Activated CD8-positive, alpha-beta T cell treated with anti-CD3 and anti-CD28 coated beads, Interleukin-2, amount 10 ng/mL, durations not matched to agents 7 days and 5 days (primary cell): ENCODE measurements around the gene OSM. TPM values are rescaled to one million over a fixed set of nuclear protein-coding genes. Genes with fewer than 3 reads are reported as not detected.

ENCODE experiments used
- ATAC-seq: fragments of 150-1000 bp; cut with Tn5 transposase; one replicate; pipeline ENCODE4 v1.10.0; 2021; ENCODE audit warnings: moderate library complexity
- CTCF ChIA-PET: fragments of 350-600 bp; sonication (Branson Sonifier 250); formaldehyde crosslinking; loops from one replicate; lab custom pipeline; 2021; ENCODE audit warnings: antibody characterized with exemption; lab: Charles Lee
- POLR2A ChIA-PET: fragments of 350-600 bp; sonication (Branson Sonifier 250); formaldehyde crosslinking; loops from one replicate; lab custom pipeline; 2021; ENCODE audit warnings: antibody characterized with exemption; lab: Charles Lee
- DNase-seq: peaks from one replicate; pipeline ENCODE4 v3.0.0-alpha.2; 2020
- H3K27ac Mint-ChIP-seq: one replicate; pipeline ENCODE4 v1.8.0; 2021; ENCODE audit warnings: mild to moderate bottlenecking, mixed read lengths
- H3K27me3 Mint-ChIP-seq: one replicate; pipeline ENCODE4 v1.8.0; 2021; ENCODE audit warnings: low read depth, mixed read lengths
- H3K36me3 Mint-ChIP-seq: one replicate; pipeline ENCODE4 v1.8.0; 2021; ENCODE audit warnings: low read depth, mixed read lengths
- H3K4me1 Mint-ChIP-seq: one replicate; pipeline ENCODE4 v1.8.0; 2021; ENCODE audit warnings: low read depth, mixed read lengths
- H3K4me3 Mint-ChIP-seq: one replicate; pipeline ENCODE4 v1.8.0; 2021; ENCODE audit warnings: mild to moderate bottlenecking, mixed read lengths
- H3K9me3 Mint-ChIP-seq: one replicate; pipeline ENCODE4 v1.8.0; 2022; ENCODE audit warnings: mixed read lengths; ENCODE audit not compliant: insufficient read depth
- total RNA-seq, 2 experiments: library from RNA; stranded (reverse); gene quantifications; one replicate each; pipeline ENCODE4 v1.2.3, GENCODE V29; 2021

Gene OSM
- total RNA-seq: 100 to 1,000 TPM; 135 to 140 TPM

DNA sequence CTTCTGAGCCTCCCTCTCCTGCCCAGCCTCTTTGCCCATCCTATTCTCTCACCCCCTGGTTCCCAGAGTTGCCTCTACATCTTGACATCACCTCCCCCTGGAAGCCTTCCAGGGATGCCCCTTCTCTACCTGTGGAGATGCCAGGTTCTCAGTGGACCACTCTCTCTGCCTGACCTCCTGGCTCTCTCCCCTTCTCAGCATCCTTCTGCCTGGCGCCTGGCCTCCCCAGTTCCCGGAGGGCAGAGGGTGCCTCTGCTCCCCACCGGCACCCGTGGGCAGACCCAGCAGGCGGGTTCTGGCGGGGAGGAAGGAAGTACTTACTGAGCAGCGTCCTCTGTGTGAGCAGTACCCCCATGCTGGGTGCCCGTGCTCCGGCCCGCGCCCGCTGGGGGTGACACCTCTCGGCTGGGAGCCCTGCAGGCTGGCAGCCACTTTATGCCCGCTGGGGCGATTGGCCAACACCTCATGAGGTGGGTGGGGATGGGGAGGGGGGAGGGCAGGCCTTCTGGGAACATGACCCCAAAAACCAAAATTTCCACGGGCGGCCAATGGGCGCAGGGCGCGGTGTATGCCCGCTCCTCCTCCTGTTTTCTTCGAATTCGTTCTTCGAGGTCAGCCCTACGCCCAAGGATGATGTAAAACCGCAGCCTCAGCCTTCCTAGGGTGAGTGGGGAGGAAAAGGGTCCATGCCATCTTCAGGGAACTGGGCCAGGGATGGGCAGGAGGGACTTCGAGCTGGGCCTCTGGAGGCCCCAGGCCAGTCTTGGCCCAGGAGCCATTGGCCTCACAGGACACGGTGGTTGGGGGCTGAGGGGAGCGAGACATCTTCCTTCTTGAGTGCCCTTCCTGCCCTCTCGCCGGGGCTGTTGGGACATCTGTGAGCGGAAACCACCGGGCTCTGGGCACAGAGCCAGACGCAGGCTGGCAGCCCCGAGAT is at the start of gene OSM:
Gene OSM, minus strand, starts transcription at position 407 of the 937 bp plus-strand sequence. Its CDS starts 52 bp downstream, at position 355.
- Mint-ChIP-seq H3K9me3 (no peaks in the 10 kb centered on the region), H3K36me3 (peaks cover 90% of the 10 kb centered on the region), H3K27ac (peak within 1 kb of the TSS; percentile 97), H3K4me1 (peaks cover 53% of the 10 kb centered on the region), H3K27me3 (no peaks in the 10 kb centered on the region), H3K4me3 (peak within 1 kb of the TSS; percentile 96)
- CTCF ChIA-PET: interaction anchor here (0.9 to 2.3 kb wide), 13 partner anchors 10 to 158 kb away, joined by 3 to 25 read pairs (median 4); partner anchors contain the start of genes CASTOR1, CCDC157, RNF215 and SF3A1
- POLR2A ChIA-PET: interaction anchor here (0.5 to 1.7 kb wide), 13 partner anchors 9 to 404 kb away, joined by 3 to 12 read pairs (median 3); partner anchors contain the start of genes CCDC157, RNF215 and SF3A1
- peak; percentile 57 for ATAC-seq
- DNase-seq: peak; percentile 92

DNA sequence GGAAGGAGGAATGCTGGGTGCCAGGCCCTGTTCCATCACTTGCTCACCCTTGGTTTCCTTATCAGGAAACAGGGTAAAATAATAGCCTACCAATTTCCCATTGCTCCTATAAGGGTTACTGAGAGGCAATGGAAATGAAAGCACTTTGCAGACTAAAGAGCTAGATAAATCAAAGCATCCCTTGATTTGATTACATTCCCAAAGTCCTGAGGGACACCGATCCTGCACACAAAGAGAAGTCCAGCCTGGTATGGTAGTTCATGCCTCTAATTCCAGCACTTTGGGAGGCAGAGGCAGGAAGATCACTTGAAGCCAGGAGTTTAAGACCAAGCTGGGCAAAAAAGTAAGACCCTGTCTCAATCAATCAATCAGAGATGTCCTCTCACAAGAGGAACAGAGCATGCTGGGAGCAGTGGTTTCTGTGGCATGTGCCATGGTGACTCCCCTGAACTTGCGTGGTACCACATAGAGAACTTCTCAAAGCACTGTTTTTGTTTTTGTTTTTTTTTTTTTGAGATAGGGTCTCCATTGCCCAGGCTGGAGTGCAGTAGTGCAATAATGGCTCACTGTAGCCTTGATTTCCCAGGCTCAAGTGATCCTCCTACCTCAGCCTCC is 49.4 kb upstream of the OSM start:
- Mint-ChIP-seq H3K4me1 (peaks cover 91% of the 10 kb centered on the region), H3K9me3 (no peaks in the 10 kb centered on the region), H3K27ac (peak overlapping the region; percentile 64), H3K36me3 (peaks cover 75% of the 10 kb centered on the region), H3K27me3 (no peaks in the 10 kb centered on the region), H3K4me3 (no peak overlapping the region)
- CTCF ChIA-PET: interaction anchor here (0.7 to 7.7 kb wide), 5 partner anchors 9 to 75 kb away, joined by 3 to 68 read pairs (median 4); partner anchors contain the start of genes CASTOR1 and TBC1D10A
- ATAC-seq: no peak
- POLR2A ChIA-PET: interaction anchor here (1.2 to 3.0 kb wide), 5 partner anchors 9 to 40 kb away, joined by 3 to 14 read pairs (median 7); partner anchors contain the start of genes CASTOR1, CCDC157, SF3A1 and TBC1D10A
- DNase-seq: no peak

DNA sequence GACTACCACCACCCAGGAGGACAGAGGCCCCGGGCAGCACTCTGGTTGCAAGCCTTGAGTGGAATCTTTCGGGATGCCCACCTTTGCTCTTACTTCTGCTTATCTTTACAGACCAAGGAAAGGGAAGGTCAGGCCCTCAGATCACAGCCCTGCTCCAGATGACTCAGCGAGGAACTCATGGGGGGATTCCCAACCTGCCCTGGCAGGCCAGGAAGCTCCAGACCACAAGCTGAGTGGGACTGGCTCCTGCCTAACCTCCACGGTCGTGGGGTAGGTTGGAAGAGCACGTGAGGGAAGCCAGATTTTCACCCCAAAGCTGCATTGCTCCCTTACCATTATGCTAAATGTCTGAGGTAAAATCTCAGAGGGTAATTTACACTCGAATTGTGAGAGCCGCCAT is 48.3 kb upstream of the OSM start:
- Mint-ChIP-seq H3K4me1 (peaks cover 92% of the 10 kb centered on the region), H3K36me3 (peaks cover 71% of the 10 kb centered on the region), H3K27ac (no peak overlapping the region), H3K27me3 (no peaks in the 10 kb centered on the region), H3K9me3 (no peaks in the 10 kb centered on the region), H3K4me3 (no peak overlapping the region)
- POLR2A ChIA-PET: interaction anchor here (0.7 to 3.6 kb wide), 6 partner anchors 9 to 42 kb away, joined by 3 to 14 read pairs (median 8); partner anchors contain the start of genes CASTOR1, CCDC157 and SF3A1
- DNase-seq (no peak), ATAC-seq (peak; percentile 43)
- CTCF ChIA-PET: interaction anchor here (0.8 to 7.7 kb wide), 5 partner anchors 10 to 109 kb away, joined by 3 to 68 read pairs (median 5); partner anchors contain the start of genes CASTOR1 and RNF215

DNA sequence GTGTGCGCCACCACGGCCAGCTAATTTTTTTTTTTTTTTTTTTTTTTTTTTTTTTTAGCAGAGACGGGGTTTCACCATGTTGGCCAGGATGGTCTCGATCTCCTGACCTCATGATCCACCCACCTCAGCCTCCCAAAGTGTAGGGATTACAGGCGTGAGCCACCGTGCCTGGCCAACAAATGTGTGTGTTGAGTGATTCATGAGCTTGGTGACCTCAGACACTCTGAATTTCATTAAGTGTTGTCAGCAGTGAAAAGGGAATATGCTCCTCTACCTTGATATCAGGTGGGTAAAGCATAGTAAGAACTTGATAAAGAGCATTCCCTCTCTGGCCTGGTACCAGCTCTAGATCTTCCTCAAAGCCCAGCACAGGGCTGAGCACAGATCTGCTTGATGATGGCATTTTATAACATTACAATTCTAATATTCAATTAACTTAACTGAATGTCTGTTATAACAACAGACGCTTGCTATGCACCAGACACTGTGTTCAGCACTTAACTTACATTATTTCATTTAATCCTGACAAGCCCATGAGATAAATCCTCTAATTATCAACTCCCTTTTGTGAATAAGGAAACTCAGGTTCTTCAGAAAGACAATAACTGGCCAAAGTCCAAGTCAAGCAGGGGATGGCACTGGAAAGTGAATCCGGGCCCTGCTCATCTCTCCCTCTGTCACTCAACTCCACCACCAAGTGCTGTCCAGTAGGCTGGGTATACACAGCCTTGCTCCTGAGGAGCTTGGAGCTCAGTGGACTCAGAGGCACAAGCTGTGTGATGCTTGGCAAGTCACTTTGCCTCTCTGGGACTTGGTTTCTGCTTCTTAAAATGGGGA is 47.1 kb upstream of the OSM start:
- H3K27me3 Mint-ChIP-seq: no peaks in the 10 kb centered on the region
- POLR2A ChIA-PET: interaction anchor here (0.6 to 3.6 kb wide), 5 partner anchors 14 to 43 kb away, joined by 3 to 13 read pairs (median 3); partner anchors contain the start of genes CASTOR1, CCDC157 and SF3A1
- CTCF ChIA-PET: interaction anchor here (0.8 to 7.7 kb wide), 6 partner anchors 10 to 110 kb away, joined by 3 to 68 read pairs (median 5); partner anchors contain the start of genes CASTOR1 and RNF215
- no peak for ATAC-seq
- no peaks in the 10 kb centered on the region for H3K9me3 Mint-ChIP-seq
- H3K27ac Mint-ChIP-seq: peak overlapping the region; percentile 39
- DNase-seq: no peak
- peaks cover 92% of the 10 kb centered on the region for H3K4me1 Mint-ChIP-seq
- no peak overlapping the region for H3K4me3 Mint-ChIP-seq
- peaks cover 63% of the 10 kb centered on the region for H3K36me3 Mint-ChIP-seq

DNA sequence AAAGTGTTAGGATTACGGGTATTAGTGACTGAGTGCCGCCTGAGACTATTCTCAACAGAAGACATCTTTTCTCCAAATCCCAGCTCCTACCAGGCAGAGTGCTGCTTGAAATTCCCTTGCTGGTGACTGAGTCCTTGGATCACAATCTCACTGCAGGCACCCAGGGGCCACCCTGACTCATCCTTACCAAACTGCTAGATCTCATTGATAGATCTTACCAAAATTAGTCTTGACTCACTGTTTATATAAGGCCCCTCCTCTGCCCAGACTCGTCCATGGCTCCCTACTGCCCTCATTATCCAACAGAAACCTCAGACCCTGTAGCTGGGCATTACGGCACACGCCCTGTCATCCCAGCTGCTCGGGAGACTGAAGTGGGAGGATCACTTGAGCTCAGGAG is 45.4 kb upstream of the OSM start:
- Mint-ChIP-seq H3K4me3 (no peak overlapping the region), H3K36me3 (peaks cover 60% of the 10 kb centered on the region), H3K9me3 (no peaks in the 10 kb centered on the region), H3K27ac (peak overlapping the region; percentile 76), H3K4me1 (peaks cover 93% of the 10 kb centered on the region), H3K27me3 (no peaks in the 10 kb centered on the region)
- DNase-seq (no peak), ATAC-seq (no peak)
- ChIA-PET POLR2A (interaction anchor here (1.0 to 3.6 kb wide), 3 partner anchors 23 to 45 kb away, joined by 3 to 13 read pairs (median 3); partner anchors contain the start of genes CASTOR1, CCDC157 and SF3A1), CTCF (interaction anchor here (1.2 to 7.7 kb wide), 6 partner anchors 10 to 79 kb away, joined by 3 to 68 read pairs (median 3); partner anchors contain the start of genes CASTOR1, RNF215 and TBC1D10A)

DNA sequence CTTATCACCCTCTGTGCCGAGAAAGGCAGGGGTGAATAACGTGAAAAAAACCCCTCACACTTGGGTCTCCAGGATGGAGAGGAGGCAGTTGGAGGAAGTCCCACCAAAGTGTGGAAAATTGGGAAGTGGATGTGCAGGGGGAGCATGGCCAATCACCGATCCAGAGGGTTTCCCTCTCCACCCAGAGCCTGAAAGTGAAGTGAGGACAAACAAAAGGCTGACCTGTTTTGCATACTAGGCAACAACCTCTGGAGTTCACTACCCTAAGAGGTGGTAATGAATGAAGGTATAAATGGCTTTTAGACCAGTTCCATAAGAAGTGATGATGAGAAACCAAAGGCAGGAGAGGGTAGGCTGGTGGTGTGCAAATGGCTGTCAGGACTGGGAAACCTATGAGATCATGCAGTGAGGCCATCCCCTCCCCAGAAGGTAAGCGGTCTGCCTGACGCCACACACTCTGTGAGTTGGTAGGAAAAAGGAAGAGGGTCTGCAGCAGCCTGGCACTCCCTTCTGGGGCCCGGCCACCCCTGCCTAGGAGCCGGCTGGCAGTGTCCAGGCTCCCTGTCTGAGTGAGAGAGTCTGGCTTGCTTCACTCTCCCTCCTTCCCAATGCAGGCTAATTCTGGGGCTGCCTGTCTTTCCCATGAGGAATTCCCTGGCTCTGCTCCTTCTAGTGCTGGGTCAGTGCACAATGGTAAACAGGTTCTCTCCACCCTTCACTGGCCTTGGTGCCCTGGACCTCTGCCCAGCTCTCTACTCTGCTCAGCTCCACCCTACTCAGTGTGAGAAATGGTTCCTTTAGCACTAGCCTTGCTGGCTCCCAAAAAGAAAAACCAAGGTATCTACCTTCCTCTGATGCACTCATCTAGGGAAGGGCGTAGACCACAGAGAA is 44.5 kb upstream of the OSM start:
- Mint-ChIP-seq H3K27me3 (no peaks in the 10 kb centered on the region), H3K4me3 (no peak overlapping the region), H3K36me3 (peaks cover 58% of the 10 kb centered on the region), H3K9me3 (no peaks in the 10 kb centered on the region), H3K4me1 (peaks cover 97% of the 10 kb centered on the region), H3K27ac (peak overlapping the region; percentile 79)
- ChIA-PET CTCF (interaction anchor here (0.7 to 16.1 kb wide), 7 partner anchors 9 to 76 kb away, joined by 3 to 184 read pairs (median 4); partner anchors contain the start of genes CASTOR1, CCDC157, RNF215 and SF3A1), POLR2A (interaction anchor here (1.1 to 3.6 kb wide), 3 partner anchors 17 to 22 kb away, joined by 3 to 13 read pairs (median 8); partner anchors contain the start of genes CASTOR1 and TBC1D10A)
- no peak for DNase-seq
- no peak for ATAC-seq

DNA sequence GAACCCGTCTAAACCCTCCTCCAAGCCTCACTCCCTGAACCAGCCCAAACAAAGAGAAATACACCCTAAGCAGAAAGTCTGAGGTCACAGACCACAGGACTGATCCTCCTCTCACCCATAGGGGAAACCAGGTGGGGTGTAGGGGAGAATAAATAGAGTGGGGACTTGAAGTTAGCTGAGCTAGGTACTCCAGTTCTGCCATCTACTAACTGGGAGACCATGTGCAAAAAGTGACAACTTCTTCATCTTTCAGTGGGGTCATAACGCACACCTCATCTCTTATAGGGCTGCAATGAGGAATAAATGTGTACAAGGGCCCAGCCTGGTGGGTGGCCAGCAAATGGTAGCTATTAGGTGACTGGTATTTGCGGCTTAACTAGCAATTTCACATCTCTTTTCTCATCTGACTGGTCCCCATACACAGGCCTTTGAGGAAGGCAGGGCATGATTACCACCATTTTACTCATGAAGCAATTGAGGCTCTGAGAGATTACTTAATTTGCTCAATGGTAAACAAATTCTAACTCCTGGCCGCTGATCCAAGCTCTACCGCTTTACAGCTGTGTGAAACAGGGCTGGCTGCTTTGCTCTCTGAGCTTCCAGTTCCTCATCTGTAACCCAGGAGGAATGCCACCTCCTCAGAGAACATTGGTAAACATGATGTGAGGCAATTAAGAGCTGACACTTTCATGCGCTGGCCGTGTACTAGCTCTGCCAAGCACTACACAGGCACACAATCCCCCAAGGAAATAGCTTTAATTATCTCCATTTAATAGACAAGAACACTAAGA is 43.5 kb upstream of the OSM start:
- Mint-ChIP-seq H3K4me3 (peak overlapping the region; percentile 56), H3K4me1 (peaks cover 97% of the 10 kb centered on the region), H3K27ac (peak overlapping the region; percentile 79), H3K36me3 (peaks cover 49% of the 10 kb centered on the region), H3K9me3 (no peaks in the 10 kb centered on the region), H3K27me3 (no peaks in the 10 kb centered on the region)
- peak; percentile 70 for DNase-seq
- POLR2A ChIA-PET: interaction anchor here (0.5 to 1.7 kb wide), 4 partner anchors 18 to 217 kb away, joined by 3 to 8 read pairs (median 3); partner anchors contain the start of genes CASTOR1 and TBC1D10A
- peak; percentile 51 for ATAC-seq
- CTCF ChIA-PET: interaction anchor here (0.7 to 16.1 kb wide), 10 partner anchors 9 to 189 kb away, joined by 3 to 184 read pairs (median 4); partner anchors contain the start of genes CASTOR1, CCDC157, RNF215 and SF3A1

DNA sequence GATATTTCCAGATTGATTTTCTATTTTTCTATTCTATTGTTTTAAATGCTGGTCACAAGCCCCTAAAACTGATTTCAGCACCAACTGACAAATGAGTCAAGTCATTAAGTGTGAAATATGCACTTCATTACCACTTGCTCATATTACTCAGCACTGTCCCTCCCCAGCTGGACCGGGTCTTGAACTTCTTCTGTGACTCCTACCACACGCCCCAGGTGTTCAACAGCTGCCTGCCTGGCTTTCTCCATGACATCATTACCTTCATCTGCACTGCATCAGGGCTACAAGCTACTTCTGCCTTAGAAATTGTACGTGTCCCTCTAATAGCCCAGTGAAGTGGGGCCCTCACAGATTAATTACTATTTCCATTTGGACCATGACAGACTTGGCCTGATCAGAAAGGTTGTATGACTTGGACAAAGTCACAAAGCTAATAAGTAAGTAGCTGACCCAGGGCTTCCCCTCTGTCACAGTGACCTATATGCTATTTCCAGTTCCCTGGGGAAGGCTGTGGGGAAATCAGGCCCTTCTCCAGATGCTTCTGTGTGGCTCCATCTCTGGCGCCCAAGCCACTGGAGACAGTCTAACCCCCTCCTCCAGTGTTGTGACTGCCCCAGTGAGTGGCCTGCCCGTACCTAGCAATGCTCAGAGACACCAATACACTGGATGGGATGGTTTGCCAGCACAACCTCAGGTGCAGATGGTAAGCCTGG is 42.0 kb upstream of the OSM start:
- peaks cover 53% of the 10 kb centered on the region for H3K36me3 Mint-ChIP-seq
- peaks cover 97% of the 10 kb centered on the region for H3K4me1 Mint-ChIP-seq
- peak overlapping the region; percentile 12 for H3K4me3 Mint-ChIP-seq
- H3K27ac Mint-ChIP-seq: peak overlapping the region; percentile 79
- no peak for DNase-seq
- H3K27me3 Mint-ChIP-seq: no peaks in the 10 kb centered on the region
- ChIA-PET POLR2A (interaction anchor here (1.2 to 9.7 kb wide), 2 partner anchors 16 to 115 kb away, joined by 3 to 101 read pairs; partner anchors contain the start of gene TBC1D10A), CTCF (interaction anchor here (0.8 to 16.1 kb wide), 6 partner anchors 12 to 45 kb away, joined by 3 to 184 read pairs (median 4); partner anchors contain the start of genes CASTOR1 and TBC1D10A)
- no peaks in the 10 kb centered on the region for H3K9me3 Mint-ChIP-seq
- no peak for ATAC-seq
